ENCODE measurements around the gene MKNK2. TPM values are rescaled to one million over a fixed set of nuclear protein-coding genes. Genes with fewer than 3 reads are reported as not detected.
A peak's percentile ranks its signal among the peaks of the same experiment; 100 is the strongest.

Gene MKNK2
- total and polyA plus RNA-seq, 2 donors (not counting 1 experiment from before 2014, with no cell fraction given): 440 to 777 TPM

DNA sequence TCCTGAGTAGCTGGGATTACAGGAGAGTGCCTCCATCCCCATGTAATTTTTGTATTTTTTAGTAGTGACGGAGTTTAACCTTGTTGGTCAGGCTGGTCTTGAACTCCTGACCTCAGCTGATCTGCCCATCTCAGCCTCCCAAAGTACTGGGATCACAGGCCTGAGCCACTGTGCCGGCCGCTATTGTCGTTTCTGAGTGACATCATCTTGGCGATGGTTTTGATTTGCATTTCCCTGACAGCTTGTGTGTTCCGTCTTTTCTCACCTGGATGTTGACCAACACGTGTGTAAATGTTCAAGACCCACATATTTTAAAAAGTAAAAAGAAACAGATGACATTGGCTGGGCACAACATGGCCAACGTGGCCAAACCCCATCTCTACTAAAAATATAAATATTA lies 12.8 kb upstream of the MKNK2 start:
- no peak overlapping the region for H3K9ac ChIP-seq (ENCODE audit: low read length)
- DNase-seq: no peak
- H3K4me2 ChIP-seq (replicated peaks; ENCODE audit: low read depth, low read length, poor library complexity, severe bottlenecking): no peak overlapping the region
- no peaks in the 10 kb centered on the region for H3K27me3 Mint-ChIP-seq
- no peak for ATAC-seq (ENCODE audit: low read depth)
- no peaks in the 10 kb centered on the region for H4K20me1 ChIP-seq (ENCODE audit: control insufficient read depth, insufficient read depth, low read length, poor library complexity, severe bottlenecking)
- H3K27me3 ChIP-seq (replicated peaks in 1 of 4; ENCODE audit: control extremely low read depth in 1 of 4, control insufficient read depth in 3 of 4, insufficient read depth in 4 of 4, low read length in 3 of 4): no peaks in the 10 kb centered on the region
- TF ChIP-seq CTCF (IDR thresholded peaks at IDR 0.05): no peak
- no peak for TF ChIP-seq EZH2 (IDR thresholded peaks at IDR 0.05; ENCODE audit: borderline replicate concordance, insufficient read depth, low read depth, low read length, poor library complexity, severe bottlenecking)
- 94% methylated on average over 7 of the region's 8 CpGs for WGBS (ENCODE audit: insufficient coverage)
- intact Hi-C loops (cut with micrococcal nuclease): no loop called here
- no peak overlapping the region for H2AFZ ChIP-seq (ENCODE audit: insufficient read depth, low read depth, low read length, poor library complexity, severe bottlenecking)
- H3K79me2 ChIP-seq (ENCODE audit: control insufficient read depth, insufficient read depth, low read length): peaks cover 65% of the 10 kb centered on the region
- no peaks in the 10 kb centered on the region for H3K9me3 Mint-ChIP-seq (ENCODE audit: insufficient read depth)
- no peak overlapping the region for H3K27ac Mint-ChIP-seq
- no peak overlapping the region for H3K4me3 ChIP-seq (ENCODE audit: control extremely low read depth in 1 of 5, extremely low read depth in 1 of 5, insufficient read depth in 1 of 5, low read depth in 2 of 5, low read length in 4 of 5)
- peak overlapping the region; percentile 47 for H3K4me3 Mint-ChIP-seq
- ChIA-PET CTCF (interaction anchor here (1.6 kb wide), 1 partner anchor 31 kb away, joined by 6 read pairs; no protein-coding TSS in a partner anchor), POLR2A (interaction anchor here (0.6 to 4.3 kb wide), 5 partner anchors 11 to 209 kb away, joined by 3 to 41 read pairs (median 4); partner anchors contain the start of genes IZUMO4, MKNK2 and MOB3A)
- peaks cover 19 to 62% of the 10 kb centered on the region in 2 donors for H3K4me1 ChIP-seq (ENCODE audit: control insufficient read depth in 2 of 2, insufficient read depth in 2 of 2, low read length in 2 of 2)
- H3K36me3 ChIP-seq (replicated peaks in 1 of 2; ENCODE audit: control extremely low read depth in 1 of 2, control insufficient read depth in 1 of 2, extremely low read depth in 1 of 2, insufficient read depth in 2 of 2, low read length in 1 of 2): no peaks in the 10 kb centered on the region
- no peak overlapping the region for H3K27ac ChIP-seq (ENCODE audit: low read length in 2 of 2)
- H3K4me1 Mint-ChIP-seq: peaks cover 42% of the 10 kb centered on the region
- H3K9me3 ChIP-seq (ENCODE audit: control extremely low read depth in 1 of 3, control insufficient read depth in 2 of 3, insufficient read depth in 1 of 3, low read length in 2 of 3): no peaks in the 10 kb centered on the region

DNA sequence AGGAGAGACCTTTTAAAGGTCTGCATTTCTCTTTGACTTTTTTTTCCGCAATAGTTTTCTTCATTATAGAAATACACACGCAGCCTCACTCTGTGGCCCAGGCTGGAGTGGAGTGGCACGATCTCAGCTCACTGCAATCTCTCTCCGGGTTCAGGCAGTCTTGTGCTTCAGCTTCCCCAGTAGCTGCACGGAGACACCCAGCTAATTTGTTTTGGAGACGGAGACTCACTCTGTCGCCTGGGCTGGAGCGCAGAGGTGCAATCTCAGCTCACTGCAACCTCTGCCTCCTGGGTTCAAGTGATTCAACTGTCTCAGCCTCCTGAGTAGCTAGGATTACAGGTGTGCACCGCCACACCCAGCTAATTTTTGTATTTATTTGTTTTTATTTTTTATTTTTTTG lies 11.7 kb upstream of the MKNK2 start:
- Mint-ChIP-seq H3K27me3 (no peaks in the 10 kb centered on the region), H3K4me1 (peaks cover 40% of the 10 kb centered on the region), H3K4me3 (peak overlapping the region; percentile 95), H3K9me3 (ENCODE audit: insufficient read depth) (no peaks in the 10 kb centered on the region), H3K27ac (peak overlapping the region; percentile 63)
- ATAC-seq (ENCODE audit: low read depth): no peak
- H3K4me1 ChIP-seq (ENCODE audit: control insufficient read depth in 2 of 2, insufficient read depth in 2 of 2, low read length in 2 of 2): peaks cover 19 to 60% of the 10 kb centered on the region in 2 donors
- no peak overlapping the region for H3K27ac ChIP-seq (ENCODE audit: low read length in 2 of 2)
- H3K4me3 ChIP-seq (ENCODE audit: control extremely low read depth in 1 of 5, extremely low read depth in 1 of 5, insufficient read depth in 1 of 5, low read depth in 2 of 5, low read length in 4 of 5): no peak overlapping the region
- no peaks in the 10 kb centered on the region for H3K27me3 ChIP-seq (replicated peaks in 1 of 4; ENCODE audit: control extremely low read depth in 1 of 4, control insufficient read depth in 3 of 4, insufficient read depth in 4 of 4, low read length in 3 of 4)
- 83% methylated on average over 8 of the region's 9 CpGs for WGBS (ENCODE audit: insufficient coverage)
- H3K9ac ChIP-seq (ENCODE audit: low read length): no peak overlapping the region
- H3K4me2 ChIP-seq (replicated peaks; ENCODE audit: low read depth, low read length, poor library complexity, severe bottlenecking): peak overlapping the region; percentile 98
- TF ChIP-seq CTCF (IDR thresholded peaks at IDR 0.05) (no peak), EZH2 (IDR thresholded peaks at IDR 0.05; ENCODE audit: borderline replicate concordance, insufficient read depth, low read depth, low read length, poor library complexity, severe bottlenecking) (no peak)
- intact Hi-C loops (cut with micrococcal nuclease): no loop called here
- ChIA-PET POLR2A (interaction anchor here (0.6 to 4.3 kb wide), 8 partner anchors 10 to 32 kb away, joined by 3 to 41 read pairs (median 4); partner anchors contain the start of genes IZUMO4, MKNK2 and MOB3A), CTCF (interaction anchor here (0.8 to 1.6 kb wide), 3 partner anchors 9 to 166 kb away, joined by 3 to 6 read pairs (median 5); no protein-coding TSS in a partner anchor)
- H2AFZ ChIP-seq (ENCODE audit: insufficient read depth, low read depth, low read length, poor library complexity, severe bottlenecking): no peak overlapping the region
- DNase-seq: no peak
- no peaks in the 10 kb centered on the region for H3K36me3 ChIP-seq (replicated peaks in 1 of 2; ENCODE audit: control extremely low read depth in 1 of 2, control insufficient read depth in 1 of 2, extremely low read depth in 1 of 2, insufficient read depth in 2 of 2, low read length in 1 of 2)
- no peaks in the 10 kb centered on the region for H3K9me3 ChIP-seq (ENCODE audit: control extremely low read depth in 1 of 3, control insufficient read depth in 2 of 3, insufficient read depth in 1 of 3, low read length in 2 of 3)
- H3K79me2 ChIP-seq (ENCODE audit: control insufficient read depth, insufficient read depth, low read length): peaks cover 62% of the 10 kb centered on the region
- H4K20me1 ChIP-seq (ENCODE audit: control insufficient read depth, insufficient read depth, low read length, poor library complexity, severe bottlenecking): no peaks in the 10 kb centered on the region

Data from B cell (primary cell).